PFSK-1 (cell line): ENCODE data around the gene OVOL1. TPM values are rescaled to one million over a fixed set of nuclear protein-coding genes. Genes with fewer than 3 reads are reported as not detected.

ENCODE experiments used
- FOXP2 ChIP-seq: optimal IDR thresholded peaks from 2 replicates; pipeline ENCODE3; 2011; ENCODE audit warnings: borderline replicate concordance, control low read depth, inconsistent platforms; ENCODE audit not compliant: insufficient read depth; ENCODE audit errors: extremely low read length, extremely low read depth
- POLR2AphosphoS5 ChIP-seq: IDR thresholded peaks from 2 replicates; pipeline ENCODE4 v1.6.1; 2012; ENCODE audit warnings: low read depth, mild to moderate bottlenecking, control low read depth, low read length, moderate library complexity
- REST ChIP-seq, 2 experiments: IDR thresholded peaks; 2 replicates each; pipeline versions ENCODE4 v1.6.1 to v1.8.0; 2011 to 2012; ENCODE audit warnings: low read depth in 2 of 2, low read length in 2 of 2, control low read depth in 1 of 2, inconsistent platforms in 1 of 2, mild to moderate bottlenecking in 1 of 2, moderate library complexity in 1 of 2; ENCODE audit not compliant: insufficient read depth in 1 of 2
- SIN3A ChIP-seq: IDR thresholded peaks from 2 replicates; pipeline ENCODE4 v1.6.1; 2012; ENCODE audit warnings: mild to moderate bottlenecking, low read length, moderate library complexity, borderline replicate concordance; ENCODE audit not compliant: insufficient read depth
- TAF1 ChIP-seq: IDR thresholded peaks from 2 replicates; pipeline ENCODE4 v1.6.1; 2012; ENCODE audit warnings: low read length, control low read depth, borderline replicate concordance; ENCODE audit not compliant: insufficient read depth
- polyA plus RNA-seq: library from polyadenylated mRNA; unstranded; fragments of >200 nt; gene quantifications from one replicate; pipeline ENCODE4 v1.2.1, GENCODE V29; 2012; ENCODE audit warnings: low read depth, missing spikeins; ENCODE audit not compliant: insufficient read length

OVOL1 gene
- not detected for polyA plus RNA-seq

DNA sequence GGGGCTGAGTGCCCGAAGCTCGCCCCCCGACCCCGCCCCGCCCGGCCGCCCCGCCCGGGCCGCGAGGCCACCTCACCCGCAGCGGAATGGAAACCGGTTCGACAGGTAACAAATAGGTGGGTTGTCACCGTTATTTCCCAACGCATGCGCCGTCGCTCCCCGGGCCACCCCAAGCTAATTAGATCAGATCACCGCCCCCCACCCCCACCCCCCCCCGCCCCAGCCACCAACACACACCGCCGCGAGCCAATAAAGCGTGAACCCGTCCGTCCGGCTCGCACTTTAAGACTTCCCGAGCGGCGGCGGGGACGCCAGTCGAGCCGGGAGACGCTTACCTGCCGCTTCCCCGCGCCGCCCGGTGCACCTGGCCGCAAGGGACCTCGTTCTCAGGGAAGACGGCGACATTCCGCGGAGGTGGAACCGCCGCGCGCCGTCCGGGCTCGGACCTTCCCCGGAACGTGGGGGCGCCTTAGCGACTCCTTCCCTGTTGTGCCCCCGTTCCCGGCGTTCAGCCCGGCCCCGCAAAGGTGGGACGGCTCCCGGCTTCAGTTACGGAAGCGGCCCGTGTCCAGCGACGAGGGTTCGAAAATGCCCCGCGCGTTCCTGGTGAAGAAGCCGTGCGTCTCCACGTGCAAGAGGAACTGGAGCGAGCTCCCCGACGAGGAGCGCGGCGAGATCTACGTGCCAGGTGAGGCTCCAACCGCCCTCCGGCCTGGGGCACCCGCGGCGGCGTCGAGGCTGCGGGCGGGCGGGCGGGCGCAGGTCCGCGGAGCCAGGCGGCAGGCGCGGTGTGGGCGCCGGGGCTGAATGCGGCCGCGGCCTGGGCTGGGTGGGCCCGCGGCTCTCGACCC, at the start of gene OVOL1:
Gene OVOL1, plus strand, starts transcription at position 278 of the 851 bp plus-strand sequence. Its CDS starts 311 bp downstream, at position 589.
- TF ChIP-seq REST (IDR thresholded peaks at IDR 0.05; ENCODE audit: insufficient read depth in 1 of 2, low read depth in 2 of 2, low read length in 2 of 2) (no peak), POLR2AphosphoS5 (no peak), FOXP2 (no peak), TAF1 (no peak), SIN3A (no peak)

GRCh38 chr11:65739022-65739421, 47.8 kb upstream of the OVOL1 start:
- TF ChIP-seq SIN3A (no peak), REST (IDR thresholded peaks at IDR 0.05; ENCODE audit: insufficient read depth in 1 of 2, low read depth in 2 of 2, low read length in 2 of 2) (no peak)

DNA sequence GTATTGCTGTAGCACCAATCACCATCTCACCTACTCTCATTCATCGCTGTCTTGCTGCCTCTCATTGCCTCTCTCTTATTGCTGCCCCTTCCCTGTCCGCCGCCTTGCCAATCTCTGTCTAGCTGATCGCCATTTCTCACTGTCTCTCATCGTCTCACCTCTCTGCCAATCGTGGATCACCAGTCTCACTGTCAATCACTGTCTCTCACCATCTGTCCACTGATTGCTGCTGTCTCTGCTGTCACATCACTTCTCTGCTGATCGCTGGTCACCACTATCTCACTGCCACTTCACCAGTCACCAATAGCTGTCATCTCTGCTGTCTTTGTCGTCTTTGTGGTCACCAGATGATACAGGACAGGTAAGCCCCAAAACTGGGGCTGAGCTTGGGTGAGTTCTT, 45.7 kb upstream of the OVOL1 start:
- TF ChIP-seq FOXP2 (no peak), SIN3A (no peak), REST (IDR thresholded peaks at IDR 0.05; ENCODE audit: insufficient read depth in 1 of 2, low read depth in 2 of 2, low read length in 2 of 2) (no peak), POLR2AphosphoS5 (no peak), TAF1 (no peak)

GRCh38 chr11:65742353-65742752, 44.5 kb upstream of the OVOL1 start:
- TF ChIP-seq TAF1 (no peak), REST (IDR thresholded peaks at IDR 0.05; ENCODE audit: insufficient read depth in 1 of 2, low read depth in 2 of 2, low read length in 2 of 2) (no peak), FOXP2 (no peak), SIN3A (no peak), POLR2AphosphoS5 (no peak)

DNA sequence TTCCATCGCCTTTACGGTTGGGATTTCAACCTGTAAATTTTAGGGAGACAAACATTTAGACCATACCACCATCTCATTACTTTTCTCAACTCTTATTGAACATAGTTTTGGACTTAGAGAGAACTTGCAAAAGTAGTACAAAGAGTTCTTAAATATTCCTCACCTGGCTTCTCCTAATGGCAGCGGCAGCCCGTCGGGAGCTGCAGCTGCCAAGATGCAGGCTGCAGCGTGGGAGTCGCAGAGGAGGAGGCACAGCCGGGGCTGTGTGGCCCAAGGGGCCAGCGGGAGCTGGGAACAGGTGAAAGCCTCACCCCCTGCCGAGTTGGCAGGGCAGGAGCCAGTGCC, 43.2 kb upstream of the OVOL1 start:
- TF ChIP-seq POLR2AphosphoS5 (no peak), FOXP2 (no peak), SIN3A (no peak), TAF1 (no peak), REST (IDR thresholded peaks at IDR 0.05; ENCODE audit: insufficient read depth in 1 of 2, low read depth in 2 of 2, low read length in 2 of 2) (no peak)
